GM21515 (cell line): ENCODE data around the gene CLUH.

Source experiments
- ATAC-seq: cut with Tn5 transposase; IDR thresholded peaks from one replicate; pipeline ENCODE4 v1.9.1; 2021; ENCODE audit not compliant: unreplicated experiment

Gene CLUH, protein sequence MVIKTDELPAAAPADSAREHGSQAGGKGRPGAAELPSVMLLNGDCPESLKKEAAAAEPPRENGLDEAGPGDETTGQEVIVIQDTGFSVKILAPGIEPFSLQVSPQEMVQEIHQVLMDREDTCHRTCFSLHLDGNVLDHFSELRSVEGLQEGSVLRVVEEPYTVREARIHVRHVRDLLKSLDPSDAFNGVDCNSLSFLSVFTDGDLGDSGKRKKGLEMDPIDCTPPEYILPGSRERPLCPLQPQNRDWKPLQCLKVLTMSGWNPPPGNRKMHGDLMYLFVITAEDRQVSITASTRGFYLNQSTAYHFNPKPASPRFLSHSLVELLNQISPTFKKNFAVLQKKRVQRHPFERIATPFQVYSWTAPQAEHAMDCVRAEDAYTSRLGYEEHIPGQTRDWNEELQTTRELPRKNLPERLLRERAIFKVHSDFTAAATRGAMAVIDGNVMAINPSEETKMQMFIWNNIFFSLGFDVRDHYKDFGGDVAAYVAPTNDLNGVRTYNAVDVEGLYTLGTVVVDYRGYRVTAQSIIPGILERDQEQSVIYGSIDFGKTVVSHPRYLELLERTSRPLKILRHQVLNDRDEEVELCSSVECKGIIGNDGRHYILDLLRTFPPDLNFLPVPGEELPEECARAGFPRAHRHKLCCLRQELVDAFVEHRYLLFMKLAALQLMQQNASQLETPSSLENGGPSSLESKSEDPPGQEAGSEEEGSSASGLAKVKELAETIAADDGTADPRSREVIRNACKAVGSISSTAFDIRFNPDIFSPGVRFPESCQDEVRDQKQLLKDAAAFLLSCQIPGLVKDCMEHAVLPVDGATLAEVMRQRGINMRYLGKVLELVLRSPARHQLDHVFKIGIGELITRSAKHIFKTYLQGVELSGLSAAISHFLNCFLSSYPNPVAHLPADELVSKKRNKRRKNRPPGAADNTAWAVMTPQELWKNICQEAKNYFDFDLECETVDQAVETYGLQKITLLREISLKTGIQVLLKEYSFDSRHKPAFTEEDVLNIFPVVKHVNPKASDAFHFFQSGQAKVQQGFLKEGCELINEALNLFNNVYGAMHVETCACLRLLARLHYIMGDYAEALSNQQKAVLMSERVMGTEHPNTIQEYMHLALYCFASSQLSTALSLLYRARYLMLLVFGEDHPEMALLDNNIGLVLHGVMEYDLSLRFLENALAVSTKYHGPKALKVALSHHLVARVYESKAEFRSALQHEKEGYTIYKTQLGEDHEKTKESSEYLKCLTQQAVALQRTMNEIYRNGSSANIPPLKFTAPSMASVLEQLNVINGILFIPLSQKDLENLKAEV (N-terminal part only)

DNA sequence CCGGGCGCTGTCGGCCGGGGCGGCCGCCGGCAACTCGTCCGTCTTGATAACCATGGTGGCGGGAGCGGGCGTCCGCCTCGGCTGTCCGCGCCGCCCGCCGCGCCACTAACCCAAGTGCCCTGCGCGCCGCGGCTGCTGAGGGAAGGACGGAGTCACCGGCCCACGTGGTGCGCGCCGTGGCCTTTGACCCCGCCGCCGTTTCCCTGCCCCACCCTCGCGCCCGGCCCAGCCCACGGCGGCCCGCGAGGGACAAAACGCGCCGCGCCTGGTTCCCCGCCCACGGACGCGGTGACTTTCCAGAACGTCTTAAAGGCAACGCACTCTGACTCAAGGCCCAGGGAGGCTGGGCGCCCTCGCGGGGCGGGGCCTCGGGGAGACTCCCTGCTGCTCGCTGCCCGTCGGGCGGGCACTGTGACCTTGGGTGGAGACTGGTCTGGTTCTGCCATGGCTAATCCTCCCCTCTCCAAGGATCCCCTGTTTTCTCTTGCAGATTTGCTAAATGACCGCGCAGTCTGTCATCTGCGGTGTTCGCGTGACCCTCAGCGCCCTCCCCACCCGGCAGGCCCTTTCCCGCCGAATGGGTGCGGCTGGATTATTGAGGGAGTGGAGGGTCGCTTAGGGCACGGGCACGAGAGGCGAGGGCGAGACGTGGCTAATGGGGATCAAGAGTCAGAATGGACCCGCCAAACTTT, at the start of gene CLUH:
TSS of gene CLUH (minus strand) at position 157 of the 692 bp plus-strand sequence. CDS start at position 54, 103 bp downstream.
- peak; percentile 70 for ATAC-seq

DNA sequence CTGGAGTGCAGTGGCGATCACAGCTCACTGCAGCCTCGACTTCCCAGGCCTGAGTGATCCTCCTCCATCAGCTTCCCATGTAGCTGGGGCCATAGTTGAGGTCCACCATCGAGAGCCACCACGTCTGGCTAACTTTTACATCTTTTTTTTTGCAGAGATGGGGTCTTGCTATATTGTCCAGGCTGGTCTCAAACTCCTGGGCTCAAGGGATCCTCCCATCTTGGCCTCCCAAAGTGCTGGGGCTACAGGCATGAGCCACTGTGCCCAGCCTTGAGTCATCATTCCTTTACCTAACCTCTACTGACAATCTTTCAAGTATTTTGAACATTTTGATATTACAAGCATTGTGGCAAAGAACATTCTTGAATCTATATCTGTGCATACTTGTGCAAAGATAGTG, 47.3 kb upstream of the CLUH start:
- ATAC-seq: no peak

DNA sequence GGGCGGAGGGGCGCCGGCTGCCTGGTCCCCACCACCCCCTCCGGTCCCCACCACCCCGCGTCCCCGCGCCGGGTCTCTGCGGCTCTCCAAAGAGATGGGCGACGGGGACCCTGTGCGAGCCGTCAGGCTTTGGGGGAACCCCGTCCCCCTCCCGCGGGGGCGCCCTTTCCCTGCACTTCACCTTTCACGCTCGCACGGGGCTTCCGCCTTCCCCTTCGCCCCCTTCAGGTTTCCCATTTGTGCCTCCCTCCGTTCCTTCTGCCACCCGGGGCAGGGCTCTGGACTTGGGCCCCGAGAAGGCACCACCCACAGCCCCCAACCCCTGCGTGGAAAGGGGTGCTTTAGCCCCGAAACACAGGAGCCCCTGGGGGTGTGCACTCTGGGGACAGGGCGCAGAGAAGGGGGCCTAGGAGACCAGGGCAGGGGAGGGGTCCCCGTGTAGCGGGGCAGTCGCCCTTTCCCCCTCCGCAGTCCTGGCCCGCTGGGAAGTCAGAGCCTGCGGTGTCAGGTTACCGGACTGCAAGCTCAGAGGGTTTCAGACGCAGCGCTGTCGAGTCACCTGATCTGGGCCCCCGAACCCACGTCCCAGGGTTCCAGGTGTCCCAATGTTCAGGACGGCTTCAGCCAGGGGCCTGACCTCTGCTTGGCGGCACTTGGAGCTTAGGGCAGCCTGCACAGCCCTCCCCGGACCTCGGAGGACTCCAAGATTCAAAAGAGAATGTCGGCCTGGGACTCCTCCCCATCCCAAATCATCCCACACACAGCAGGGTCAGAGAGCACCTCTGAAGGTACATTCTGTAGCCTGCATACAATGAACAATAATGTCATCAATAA, 44.5 kb upstream of the CLUH start:
- no peak for ATAC-seq

DNA sequence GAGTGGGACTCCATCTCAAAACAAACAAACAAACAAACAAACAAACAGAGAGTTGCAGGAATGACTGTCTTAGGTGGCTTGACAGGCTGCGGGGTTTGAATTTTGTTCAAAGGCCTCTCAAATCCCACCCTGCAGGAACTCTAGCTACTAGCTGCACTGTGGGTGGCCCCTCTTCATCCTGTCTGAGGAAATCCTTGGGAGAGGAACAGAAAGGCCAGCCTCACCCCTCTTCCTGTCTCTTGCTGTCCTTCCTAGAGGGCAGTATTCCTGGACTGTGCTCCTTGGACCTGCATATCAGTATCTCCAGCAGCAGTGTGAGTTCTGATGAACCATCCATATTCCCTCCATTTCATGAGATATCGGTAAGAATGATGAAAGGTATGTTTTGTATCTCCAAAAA, 39.9 kb upstream of the CLUH start:
- no peak for ATAC-seq

DNA sequence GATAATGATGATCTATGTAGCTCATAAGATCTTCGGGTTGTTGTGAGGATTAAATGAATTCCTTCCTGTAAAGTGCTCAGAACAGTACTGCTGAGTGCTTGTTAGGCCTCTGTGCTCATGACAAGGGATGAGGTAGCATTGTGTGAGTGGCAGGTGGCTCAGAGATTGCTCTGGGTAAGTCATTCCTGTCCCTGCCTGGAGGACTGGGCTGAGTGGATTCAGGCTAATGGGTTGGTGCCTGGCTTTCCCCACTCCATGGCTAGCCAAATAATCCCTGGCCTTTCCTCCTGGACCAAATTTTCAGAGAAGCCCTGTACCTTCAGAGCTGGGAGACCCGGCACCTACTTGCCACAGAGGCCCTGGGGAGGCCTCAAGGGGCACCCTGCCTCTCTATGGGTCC, 39.2 kb upstream of the CLUH start:
- ATAC-seq: no peak

DNA sequence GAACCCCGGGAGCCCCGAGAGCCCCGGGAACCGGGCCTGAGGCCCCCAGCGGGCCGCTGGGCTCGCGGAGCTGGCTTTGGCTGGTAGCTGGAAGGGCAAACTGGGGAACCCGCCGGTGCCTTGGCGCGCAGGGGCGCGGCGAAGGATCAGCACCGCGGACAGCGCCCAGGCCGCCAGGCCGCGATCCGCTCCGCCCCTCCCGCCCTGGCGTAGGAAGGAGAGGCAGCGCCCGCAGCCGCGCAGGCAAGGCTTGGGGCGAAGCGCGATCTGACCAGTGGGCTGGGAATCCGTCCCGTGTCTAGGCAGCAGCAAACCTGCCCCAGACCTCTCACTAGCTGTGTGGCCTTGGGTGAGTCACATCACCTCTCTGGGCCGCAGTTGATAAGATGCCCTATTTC, 38.2 kb upstream of the CLUH start:
- no peak for ATAC-seq

DNA sequence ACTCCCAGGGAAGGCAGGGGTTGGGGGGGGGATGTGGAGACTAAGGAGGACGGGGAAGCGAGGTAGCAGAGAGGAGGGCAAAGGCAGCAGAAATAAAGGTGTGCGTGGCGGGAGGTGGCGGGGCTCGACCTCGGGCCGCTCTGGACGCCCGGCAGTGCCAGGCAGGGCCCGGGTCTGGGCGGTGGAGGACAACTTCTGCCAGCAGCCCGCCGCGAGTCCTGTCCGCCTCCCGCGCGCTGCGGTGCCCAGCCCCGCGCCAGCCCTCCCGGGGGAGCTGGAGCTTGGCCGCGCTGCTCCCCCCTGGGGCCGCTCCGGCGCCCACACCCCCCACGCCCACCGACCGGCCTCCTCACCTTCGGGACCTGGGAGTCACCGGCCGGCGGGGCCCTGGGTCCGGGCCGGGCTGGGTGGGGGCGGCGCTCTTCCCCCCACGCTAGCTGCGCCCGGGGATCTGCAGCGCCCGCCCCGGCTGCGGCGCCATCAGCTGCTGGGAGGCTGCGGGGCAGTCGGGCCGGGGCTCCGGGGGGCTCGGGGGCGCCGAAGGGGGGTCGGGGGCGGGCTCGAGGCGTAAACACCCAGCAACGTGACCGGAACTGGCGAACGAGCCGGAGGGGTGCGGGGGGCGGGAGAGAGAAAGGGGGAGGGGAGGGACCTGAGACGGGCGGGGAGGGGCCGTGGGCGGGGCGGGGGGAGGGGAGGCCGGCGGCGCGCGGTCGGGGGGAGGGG, 37.7 kb upstream of the CLUH start, which contains the start of gene CCDC92B:
TSS of gene CCDC92B (minus strand) at position 595 of the 726 bp plus-strand sequence. CDS start 14,507 bp downstream, outside the sequence.
- ATAC-seq: no peak

DNA sequence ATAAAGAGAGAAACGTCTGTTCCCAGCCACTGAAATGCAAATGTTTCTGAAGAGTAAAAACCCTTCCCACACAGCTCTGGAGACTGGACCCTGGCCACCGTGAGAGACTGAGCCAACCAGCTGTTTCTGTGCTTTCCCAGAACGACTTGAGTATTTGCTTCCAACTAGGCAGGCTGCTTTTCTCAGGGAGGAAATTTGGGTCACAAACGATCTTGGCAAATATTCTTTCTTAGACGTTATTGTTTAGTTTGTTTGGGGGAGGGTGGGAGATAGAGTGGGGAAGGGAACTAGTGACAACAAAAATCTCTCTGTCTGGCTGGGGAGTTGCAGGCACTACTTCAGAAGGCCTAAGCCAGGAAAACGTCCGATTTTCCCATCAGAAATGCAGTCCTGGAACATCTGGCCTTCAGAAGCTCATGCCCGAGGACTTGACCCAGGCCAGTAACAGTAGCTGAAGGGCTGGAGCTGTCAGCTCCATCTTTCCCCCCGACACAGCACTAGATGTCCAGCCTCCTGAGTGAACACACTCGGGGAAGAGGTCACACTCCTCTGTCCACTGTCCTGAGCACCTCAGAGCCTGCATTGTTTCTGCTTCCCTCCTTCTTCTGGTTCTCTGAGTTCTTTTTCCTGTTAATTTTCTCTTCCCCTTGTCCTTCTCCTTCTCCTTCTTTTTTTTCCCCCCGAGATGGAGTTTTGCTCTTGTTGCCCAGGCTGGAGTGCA, 33.9 kb upstream of the CLUH start:
- no peak for ATAC-seq

DNA sequence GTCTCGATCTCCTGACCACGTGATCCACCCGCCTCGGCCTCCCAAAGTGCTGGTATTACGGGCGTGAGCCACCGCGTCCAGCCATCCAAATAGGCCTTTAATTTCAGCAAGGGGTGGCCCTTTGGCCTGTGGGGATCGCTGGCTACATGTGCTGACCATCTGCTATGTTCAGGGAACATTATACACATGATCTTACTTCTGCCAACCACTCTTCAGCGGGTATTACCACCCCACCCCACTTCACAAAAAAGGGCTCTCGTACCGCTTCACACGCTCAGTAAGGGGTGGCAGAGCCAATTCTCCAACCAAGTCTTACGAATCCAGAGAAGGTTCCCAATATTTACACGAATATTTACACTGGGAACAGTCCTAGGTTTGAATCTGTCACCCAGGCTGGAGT, 26.1 kb upstream of the CLUH start:
- no peak for ATAC-seq

DNA sequence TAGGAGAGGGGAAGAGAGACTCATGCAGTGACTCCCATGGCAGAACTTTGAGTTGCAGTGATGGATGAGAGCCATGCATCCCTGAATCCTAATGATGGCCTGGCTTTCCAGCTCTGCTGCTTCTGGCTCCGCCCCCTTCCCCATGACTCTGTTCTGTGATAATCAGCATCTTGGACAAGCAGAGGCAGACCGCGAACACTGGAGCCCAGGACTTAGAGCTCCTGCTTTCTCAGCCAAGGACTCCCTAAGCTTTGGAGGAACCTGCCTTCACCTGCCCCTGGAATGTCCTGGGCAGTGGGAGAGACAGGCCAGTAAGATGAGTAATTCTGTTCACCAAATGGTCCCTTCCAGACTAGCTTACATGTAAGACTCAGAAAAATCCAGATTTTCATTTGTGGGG, 25.4 kb upstream of the CLUH start:
- ATAC-seq: no peak

DNA sequence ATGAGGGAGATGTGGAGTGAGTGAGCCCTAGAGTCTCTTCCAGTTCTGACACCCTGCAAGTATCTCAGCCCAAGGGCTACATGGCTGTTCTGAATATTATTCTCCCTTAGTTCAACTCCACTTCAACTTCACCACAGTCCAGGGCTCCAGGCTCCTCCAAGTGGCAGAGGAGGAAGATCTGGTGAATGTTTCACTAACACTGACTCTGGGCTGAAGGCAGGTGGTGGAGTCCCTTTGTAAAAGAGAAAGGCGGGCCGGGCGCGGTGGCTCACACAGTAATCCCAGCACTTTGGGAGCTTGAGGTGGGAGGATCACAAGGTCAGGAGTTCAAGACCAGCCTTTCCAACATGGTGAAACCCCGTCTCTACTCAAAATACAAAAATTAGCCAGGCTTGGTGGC, 24.3 kb upstream of the CLUH start:
- no peak for ATAC-seq

DNA sequence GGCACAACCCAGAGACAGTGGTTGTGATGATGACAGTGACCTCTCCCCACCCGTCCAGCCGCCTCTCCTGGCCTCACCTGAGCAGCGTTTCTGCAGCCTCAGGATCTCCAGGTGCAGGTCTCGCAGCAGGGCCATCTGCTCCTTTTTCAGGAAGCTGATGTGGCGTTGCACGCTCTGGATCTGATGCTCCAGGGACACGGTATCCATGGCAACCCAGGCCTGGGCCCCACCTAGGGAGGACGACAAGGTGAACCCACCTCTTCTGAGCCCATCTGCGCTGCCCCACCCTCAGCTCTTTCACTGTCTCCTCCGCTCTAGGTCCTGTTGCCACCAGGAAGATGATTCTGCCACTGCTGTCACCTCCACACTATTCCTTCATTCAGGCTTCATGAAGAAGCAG, 23.4 kb upstream of the CLUH start:
- no peak for ATAC-seq

DNA sequence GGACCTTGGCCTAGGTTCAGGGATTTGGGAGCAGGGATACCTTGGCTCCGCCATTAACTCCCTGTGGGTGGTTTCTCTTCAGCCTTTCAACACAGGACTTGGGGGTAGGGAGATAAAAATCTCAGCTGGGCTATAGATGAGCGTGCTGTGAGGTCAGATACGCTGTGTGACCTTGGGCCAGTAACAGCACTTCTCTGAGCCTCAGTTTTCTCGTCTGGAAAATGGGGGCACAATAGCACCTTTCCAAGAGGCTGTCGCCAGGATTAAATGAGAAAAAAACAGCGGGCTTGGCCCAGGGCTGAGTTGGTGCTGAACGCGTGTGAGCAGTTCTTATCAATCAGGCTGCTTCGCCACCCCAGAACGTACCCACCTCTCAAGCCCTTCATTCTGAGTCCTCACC, 20.2 kb upstream of the CLUH start:
- no peak for ATAC-seq

DNA sequence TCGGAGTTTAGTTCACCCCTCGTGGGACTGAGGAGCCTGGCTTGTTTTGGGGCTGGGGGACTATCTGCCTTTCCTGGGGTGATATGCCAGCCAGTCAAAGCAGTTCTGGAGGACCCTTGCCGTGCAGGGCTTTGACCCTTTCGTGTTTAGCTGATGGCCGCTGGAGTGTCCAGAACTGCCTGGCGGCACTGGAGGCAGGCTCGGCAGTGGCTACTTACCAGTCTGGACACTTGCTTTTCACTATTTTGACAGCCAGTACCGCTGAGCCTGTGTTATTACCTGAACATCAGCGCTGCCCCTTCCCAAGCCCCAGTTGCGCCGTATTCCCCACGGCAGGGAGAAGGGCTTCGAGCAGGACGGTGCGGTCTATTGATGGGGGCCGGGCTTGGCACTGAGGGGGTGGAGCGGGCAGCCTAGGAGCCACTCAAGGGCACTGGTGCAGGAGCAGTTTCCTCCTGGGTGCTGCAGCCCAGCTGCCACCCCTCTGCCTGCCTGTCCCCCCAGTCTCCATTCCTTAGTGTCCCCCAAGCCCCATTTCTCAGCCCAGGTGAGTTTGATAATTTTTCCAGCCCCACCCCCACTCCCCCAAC, 19.3 kb upstream of the CLUH start:
- ATAC-seq: no peak

DNA sequence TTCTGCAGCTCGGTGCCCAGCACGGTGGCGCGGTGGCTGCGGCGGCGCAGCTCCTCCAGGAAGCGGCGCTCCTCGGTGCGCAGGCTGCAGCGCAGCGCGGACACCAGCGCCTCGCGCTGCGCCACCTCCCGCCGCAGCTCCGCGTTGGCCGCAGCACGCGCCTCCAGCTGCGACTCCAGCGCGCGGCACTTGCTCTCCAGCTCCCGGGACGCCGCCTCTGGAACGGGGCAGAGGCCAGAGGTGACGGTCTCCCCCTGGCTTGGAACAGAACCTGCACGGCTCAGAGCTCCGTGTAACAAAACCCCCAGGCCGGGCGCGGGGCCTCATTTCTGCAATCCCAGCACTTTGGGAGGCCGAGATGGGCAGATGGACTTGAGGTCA, 13.2 kb upstream of the CLUH start:
- ATAC-seq: no peak

DNA sequence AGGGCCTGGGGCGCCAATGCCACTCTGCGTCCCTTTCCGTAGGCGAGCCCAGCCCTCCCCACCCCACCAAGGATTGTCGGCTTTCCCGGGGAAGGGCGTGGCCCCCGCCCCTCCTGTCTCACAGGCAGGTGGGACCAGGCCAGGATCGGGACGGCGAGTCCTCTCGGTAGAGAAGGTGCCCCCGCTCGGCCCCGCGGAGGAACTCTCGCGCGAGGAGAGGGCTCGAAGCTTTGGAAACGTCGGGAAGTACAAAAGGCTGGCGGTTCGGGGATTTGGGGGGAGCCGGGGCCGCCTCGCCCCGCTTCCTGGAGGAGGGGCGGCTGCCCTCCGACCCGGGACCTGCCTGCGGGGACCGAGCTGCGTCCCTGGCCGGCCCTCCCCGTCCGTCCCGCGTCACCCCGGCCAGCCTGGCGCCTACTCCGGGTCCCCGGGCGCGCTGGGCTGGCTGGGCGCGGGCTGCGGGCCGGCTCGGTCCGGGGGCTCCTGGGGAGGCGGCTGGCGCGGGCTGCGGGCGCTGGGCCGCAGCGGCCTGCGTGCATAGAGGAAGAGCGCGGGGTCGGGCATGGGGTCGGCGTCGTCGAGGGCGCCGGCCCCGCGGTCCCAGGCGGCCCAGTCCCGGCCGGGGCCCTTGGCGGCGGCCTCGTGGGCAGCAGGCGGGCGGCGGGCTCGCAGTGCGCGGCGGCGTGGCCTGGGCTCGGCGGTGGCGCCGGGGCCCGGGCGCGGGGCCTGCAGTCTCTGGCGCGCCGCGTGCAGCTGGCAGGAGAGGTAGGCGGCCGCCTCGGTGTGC, 12.6 kb upstream of the CLUH start:
- ATAC-seq: no peak

DNA sequence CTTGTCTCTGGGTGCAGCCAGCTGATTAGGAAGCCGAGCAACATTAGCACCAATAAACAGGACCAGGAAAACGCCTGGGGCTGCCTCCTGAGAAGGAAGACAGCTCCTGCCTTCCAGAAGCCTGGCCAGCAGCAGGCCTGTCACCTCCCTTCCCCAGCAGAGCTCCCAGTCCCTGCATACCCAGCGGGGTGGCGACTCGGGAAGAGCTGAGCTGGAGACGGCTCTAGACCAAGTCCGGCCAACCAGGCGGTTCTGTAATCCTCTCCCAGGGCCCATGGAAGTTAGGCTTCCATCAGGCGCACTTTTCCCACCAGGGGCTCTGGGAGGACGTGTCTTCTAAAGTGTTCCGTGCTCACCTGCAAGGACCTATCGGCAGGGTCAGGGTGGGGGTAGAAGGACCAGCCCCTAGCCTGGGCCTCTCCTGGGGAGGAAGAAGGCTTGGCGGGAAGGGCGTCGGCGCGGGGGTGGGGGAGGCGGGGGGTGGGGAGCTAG, 12.0 kb upstream of the CLUH start:
- no peak for ATAC-seq
